ENCODE data around the gene MAGEA8. TPM values are rescaled to one million over a fixed set of nuclear protein-coding genes. Genes with fewer than 3 reads are reported as not detected.
"Not testable (repeated sequence)": the region's sequence is repeated elsewhere in the genome, so short reads cannot be mapped to it uniquely, and the experiment has no call there.

MAGEA8 gene
- not detected for total RNA-seq

- ChIA-PET POLR2A (no interaction called here), CTCF (no interaction called here)
These were observed at the start of gene MAGEA8 for GRCh38 chrX:149881081-149881711. MAGEA8 (plus strand) TSS chrX:149881183; CDS start chrX:149884273, 3,090 bp downstream.

- ChIA-PET POLR2A (no interaction called here), CTCF (no interaction called here)
These were observed 49.5 kb upstream of the MAGEA8 start for GRCh38 chrX:149831473-149831872.

- CTCF ChIA-PET, POLR2A ChIA-PET: not testable (repeated sequence)
These were observed 44.3 kb upstream of the MAGEA8 start for GRCh38 chrX:149836728-149837127.

GRCh38 chrX:149837167-149837566, 43.8 kb upstream of the MAGEA8 start:
- ChIA-PET CTCF (no interaction called here), POLR2A (no interaction called here)

GRCh38 chrX:149837639-149838038, 43.3 kb upstream of the MAGEA8 start:
- CTCF ChIA-PET, result no interaction called here
- POLR2A ChIA-PET, result no interaction called here

- CTCF ChIA-PET, result no interaction called here
- POLR2A ChIA-PET, result no interaction called here
These were observed 39.1 kb upstream of the MAGEA8 start for GRCh38 chrX:149841929-149842328.

- POLR2A ChIA-PET, result no interaction called here
- CTCF ChIA-PET, result no interaction called here
These were observed 35.6 kb upstream of the MAGEA8 start for GRCh38 chrX:149845385-149845784.

GRCh38 chrX:149846789-149847188, 34.2 kb upstream of the MAGEA8 start:
- ChIA-PET POLR2A (no interaction called here), CTCF (no interaction called here)

- POLR2A ChIA-PET, result no interaction called here
- CTCF ChIA-PET, result no interaction called here
These were observed 32.1 kb upstream of the MAGEA8 start for GRCh38 chrX:149848855-149849254.

GRCh38 chrX:149849787-149850186, 31.2 kb upstream of the MAGEA8 start:
- CTCF ChIA-PET, result no interaction called here
- POLR2A ChIA-PET, result no interaction called here

- POLR2A ChIA-PET, result no interaction called here
- CTCF ChIA-PET, result no interaction called here
These were observed 29.1 kb upstream of the MAGEA8 start for GRCh38 chrX:149851864-149852263.

GRCh38 chrX:149853925-149854324, 27.1 kb upstream of the MAGEA8 start:
- POLR2A ChIA-PET, result no interaction called here
- CTCF ChIA-PET, result no interaction called here

- CTCF ChIA-PET, result no interaction called here
- POLR2A ChIA-PET, result no interaction called here
These were observed 22.4 kb upstream of the MAGEA8 start for GRCh38 chrX:149858592-149858991.

- POLR2A ChIA-PET, result no interaction called here
- CTCF ChIA-PET, result interaction anchor here (1.2 kb wide), 1 partner anchor 12 kb away, joined by 3 read pairs; no protein-coding TSS in a partner anchor
These were observed 20.5 kb upstream of the MAGEA8 start for GRCh38 chrX:149860445-149860844.

GRCh38 chrX:149865390-149865789, 15.6 kb upstream of the MAGEA8 start:
- CTCF ChIA-PET, result no interaction called here
- POLR2A ChIA-PET, result no interaction called here

- CTCF ChIA-PET, result no interaction called here
- POLR2A ChIA-PET, result no interaction called here
These were observed 13.5 kb upstream of the MAGEA8 start for GRCh38 chrX:149867488-149867887.

- CTCF ChIA-PET, result no interaction called here
- POLR2A ChIA-PET, result no interaction called here
These were observed 10.1 kb upstream of the MAGEA8 start for GRCh38 chrX:149870840-149871239.

GRCh38 chrX:149871433-149871832, 9.6 kb upstream of the MAGEA8 start:
- ChIA-PET POLR2A (no interaction called here), CTCF (interaction anchor here (1.4 kb wide), 1 partner anchor 11 kb away, joined by 3 read pairs; no protein-coding TSS in a partner anchor)

GRCh38 chrX:149871940-149872339, 9.0 kb upstream of the MAGEA8 start:
- ChIA-PET POLR2A (no interaction called here), CTCF (interaction anchor here (1.4 kb wide), 1 partner anchor 12 kb away, joined by 3 read pairs; no protein-coding TSS in a partner anchor)

- POLR2A ChIA-PET, result no interaction called here
- CTCF ChIA-PET, result no interaction called here
These were observed 3.8 kb upstream of the MAGEA8 start for GRCh38 chrX:149877157-149877556.

GRCh38 chrX:149877636-149878035, 3.3 kb upstream of the MAGEA8 start:
- ChIA-PET POLR2A (no interaction called here), CTCF (no interaction called here)

- POLR2A ChIA-PET, CTCF ChIA-PET: not testable (repeated sequence)
These were observed 9.8 kb downstream of the MAGEA8 start for GRCh38 chrX:149890828-149891227.

GRCh38 chrX:149898554-149898953, 17.6 kb downstream of the MAGEA8 start:
- ChIA-PET CTCF (no interaction called here), POLR2A (no interaction called here)

All from activated CD8-positive, alpha-beta memory T cell treated with anti-CD3 and anti-CD28 coated beads for 36 hours (primary cell).